OCI-LY3 (cell line): ENCODE measurements around the gene FBLL1.
"Not testable (repeated sequence)": the region's sequence is repeated elsewhere in the genome, so short reads cannot be mapped to it uniquely, and the experiment has no call there.

Experiments
- H2AFZ ChIP-seq: fragments of 200-600, 300-600 bp; shearing (Covaris generic); 2 replicates; pipeline ENCODE4 v1.6.0; 2014; ENCODE audit warnings: antibody characterized with exemption, low read depth, low read length
- H3K27ac ChIP-seq: fragments of 200-600, 300-600 bp; sonication (generic); 2 replicates; pipeline ENCODE4 v1.5.1; 2014; ENCODE audit warnings: mild to moderate bottlenecking, low read length, moderate library complexity, mixed read lengths
- H3K27me3 ChIP-seq: fragments of 200-600, 300-600 bp; sonication (generic); 2 replicates; pipeline ENCODE4 v1.6.1; 2014; ENCODE audit warnings: low read depth, low read length, mixed read lengths
- H3K36me3 ChIP-seq: fragments of 200-600, 300-600 bp; sonication (generic); replicated peaks from 2 replicates; pipeline ENCODE3; 2014; ENCODE audit warnings: low read depth, low read length, mixed read lengths
- H3K4me1 ChIP-seq: fragments of 300-600, 200-600 bp; sonication (generic); 2 replicates; pipeline ENCODE4 v1.6.1; 2014; ENCODE audit warnings: low read length, mixed read lengths
- H3K4me2 ChIP-seq: fragments of 200-600, 300-600 bp; sonication (generic); 2 replicates; pipeline ENCODE4 v1.6.1; 2014; ENCODE audit warnings: low read length, mixed read lengths
- H3K4me3 ChIP-seq: fragments of 300-600, 200-600 bp; sonication (generic); 2 replicates; pipeline ENCODE4 v1.5.1; 2014; ENCODE audit warnings: antibody characterized with exemption, mild to moderate bottlenecking, low read length, moderate library complexity
- H3K79me2 ChIP-seq: fragments of 300-600, 200-600 bp; shearing (Covaris generic); 2 replicates; pipeline ENCODE4 v1.6.1; 2014; ENCODE audit warnings: mild to moderate bottlenecking, low read length, mixed read lengths
- H3K9ac ChIP-seq: fragments of 300-600, 200-600 bp; shearing (Covaris generic); 2 replicates; pipeline ENCODE4 v1.6.0; 2014; ENCODE audit warnings: mild to moderate bottlenecking, low read length, moderate library complexity
- H3K9me3 ChIP-seq: fragments of 200-600, 300-600 bp; shearing (Covaris generic); 2 replicates; pipeline ENCODE4 v1.6.1; 2014; ENCODE audit warnings: low read length, mixed read lengths; ENCODE audit not compliant: insufficient read depth
- H4K20me1 ChIP-seq: fragments of 200-600, 300-600 bp; sonication (generic); 2 replicates; pipeline ENCODE4 v1.6.1; 2016; ENCODE audit warnings: low read length, mixed read lengths; ENCODE audit not compliant: insufficient read depth
- CTCF ChIP-seq: fragments of 200-600, 300-600 bp; sonication (generic); IDR thresholded peaks from 2 replicates; pipeline ENCODE4 v1.5.1; 2014; ENCODE audit warnings: antibody characterized with exemption, low read length, low read depth
- EZH2phosphoT487 ChIP-seq: fragments of 200-600 bp; shearing (Covaris generic); IDR thresholded peaks from 2 replicates; pipeline ENCODE4 v1.6.1; 2018; ENCODE audit warnings: antibody characterized with exemption, mixed run types, low read depth

FBLL1 gene

GRCh38 chr5:168570490-168571328 is 41.6 kb downstream of the FBLL1 start:
- Histone ChIP-seq H3K9me3 (no peaks in the 10 kb centered on the region), H3K27me3 (no peaks in the 10 kb centered on the region), H2AFZ (no peak overlapping the region), H3K4me3 (no peak overlapping the region), H3K9ac (no peak overlapping the region), H3K36me3 (peaks cover 49% of the 10 kb centered on the region), H3K4me1 (no peaks in the 10 kb centered on the region), H3K4me2 (no peak overlapping the region), H4K20me1 (peaks cover 82% of the 10 kb centered on the region), H3K79me2 (peaks cover 94% of the 10 kb centered on the region), H3K27ac (no peak overlapping the region)
- no peak for TF ChIP-seq EZH2phosphoT487
- no peak for TF ChIP-seq CTCF

- H3K9ac ChIP-seq, H3K4me3 ChIP-seq, H3K27me3 ChIP-seq, H2AFZ ChIP-seq, H3K4me2 ChIP-seq, H3K27ac ChIP-seq, H3K9me3 ChIP-seq: not testable (repeated sequence)
- H3K4me1 ChIP-seq: peaks cover 17% of the 10 kb centered on the region
- peaks cover 94% of the 10 kb centered on the region for H3K79me2 ChIP-seq
- H3K36me3 ChIP-seq: peaks cover 42% of the 10 kb centered on the region
- H4K20me1 ChIP-seq: peaks cover 81% of the 10 kb centered on the region
These were observed 44.6 kb downstream of the FBLL1 start for GRCh38 chr5:168573663-168574062.

GRCh38 chr5:168574156-168574555 is 45.1 kb downstream of the FBLL1 start:
- H3K9ac ChIP-seq, H3K9me3 ChIP-seq, H3K27ac ChIP-seq, H2AFZ ChIP-seq, H3K4me3 ChIP-seq, H3K4me2 ChIP-seq, H3K27me3 ChIP-seq: not testable (repeated sequence)
- Histone ChIP-seq H3K79me2 (peaks cover 96% of the 10 kb centered on the region), H4K20me1 (peaks cover 82% of the 10 kb centered on the region), H3K4me1 (peaks cover 17% of the 10 kb centered on the region), H3K36me3 (peaks cover 42% of the 10 kb centered on the region)

- Histone ChIP-seq H3K4me3 (no peak overlapping the region), H3K9ac (no peak overlapping the region), H3K79me2 (peaks cover 81% of the 10 kb centered on the region), H4K20me1 (peaks cover 69% of the 10 kb centered on the region), H3K27ac (no peak overlapping the region), H3K4me1 (peaks cover 26% of the 10 kb centered on the region), H3K9me3 (no peaks in the 10 kb centered on the region), H3K4me2 (peak overlapping the region; percentile 19), H3K27me3 (no peaks in the 10 kb centered on the region), H2AFZ (no peak overlapping the region), H3K36me3 (peaks cover 34% of the 10 kb centered on the region)
- no peak for TF ChIP-seq EZH2phosphoT487
- no peak for TF ChIP-seq CTCF
These were observed 46.6 kb downstream of the FBLL1 start for GRCh38 chr5:168575391-168576372.
